HG02588 (cell line): Measurements from ENCODE around the gene EPHA10.
"Not testable (repeated sequence)": the region's sequence is repeated elsewhere in the genome, so short reads cannot be mapped to it uniquely, and the experiment has no call there.

Experiments used
- ATAC-seq: cut with Tn5 transposase; IDR thresholded peaks from one replicate; pipeline ENCODE4 v1.9.1; 2021; ENCODE audit warnings: mild to moderate bottlenecking, moderate library complexity; ENCODE audit not compliant: unreplicated experiment

EPHA10 gene

GRCh38 chr1:37738619-37739018 lies 26.3 kb downstream of the EPHA10 start:
- not testable (repeated sequence) for ATAC-seq

GRCh38 chr1:37737975-37738374 lies 26.9 kb downstream of the EPHA10 start:
- not testable (repeated sequence) for ATAC-seq

GRCh38 chr1:37734629-37735591 lies 30.0 kb downstream of the EPHA10 start:
- no peak for ATAC-seq

- no peak for ATAC-seq
Measured at GRCh38 chr1:37732111-37732780, 32.7 kb downstream of the EPHA10 start.

- no peak for ATAC-seq
Measured at GRCh38 chr1:37731312-37732019, 33.5 kb downstream of the EPHA10 start.

GRCh38 chr1:37730376-37730775 lies 34.5 kb downstream of the EPHA10 start:
- ATAC-seq, result no peak

- no peak for ATAC-seq
Measured at GRCh38 chr1:37728416-37728815, 36.5 kb downstream of the EPHA10 start.

- ATAC-seq, result no peak
Measured at GRCh38 chr1:37726751-37727585, 38.0 kb downstream of the EPHA10 start.

- no peak for ATAC-seq
Measured at GRCh38 chr1:37725851-37726613, 38.9 kb downstream of the EPHA10 start.

GRCh38 chr1:37724575-37724974 lies 40.3 kb downstream of the EPHA10 start:
- no peak for ATAC-seq

- ATAC-seq, result no peak
Measured at GRCh38 chr1:37723390-37724078, 41.4 kb downstream of the EPHA10 start.

GRCh38 chr1:37723072-37723389 lies 41.9 kb downstream of the EPHA10 start:
- no peak for ATAC-seq

GRCh38 chr1:37722181-37723071 lies 42.5 kb downstream of the EPHA10 start:
- no peak for ATAC-seq

GRCh38 chr1:37721565-37721964 lies 43.4 kb downstream of the EPHA10 start:
- ATAC-seq, result no peak

- no peak for ATAC-seq
Measured at GRCh38 chr1:37720231-37721130, 44.4 kb downstream of the EPHA10 start.

GRCh38 chr1:37719572-37720195 lies 45.2 kb downstream of the EPHA10 start:
- no peak for ATAC-seq
